Measurements from ENCODE around the gene XRN2.

DNA sequence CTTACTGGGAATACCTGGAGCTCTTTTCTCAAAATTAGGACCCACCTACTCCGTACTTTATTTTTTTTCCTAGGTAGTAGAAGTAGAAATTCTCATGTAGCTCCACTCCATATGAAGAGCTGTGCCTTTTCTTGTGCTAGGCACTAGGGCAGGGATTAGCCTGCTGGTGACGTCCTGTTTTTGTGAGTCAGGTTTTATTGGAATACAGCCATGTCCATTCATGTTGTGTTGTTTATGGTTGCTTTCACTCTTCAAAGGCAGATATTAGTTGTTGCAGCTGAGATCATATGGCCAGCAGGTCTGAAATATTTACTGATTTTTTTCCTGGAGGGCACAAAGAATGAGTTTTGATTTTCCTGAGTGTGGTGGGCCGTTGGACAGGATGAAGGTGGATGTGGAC, 20.5 kb downstream of the XRN2 start:
- no peak for TF ChIP-seq EZH2phosphoT487 (IDR thresholded peaks at IDR 0.05; ENCODE audit: low read depth, severe bottlenecking, unreplicated experiment)
- TF ChIP-seq, protein P1, sequence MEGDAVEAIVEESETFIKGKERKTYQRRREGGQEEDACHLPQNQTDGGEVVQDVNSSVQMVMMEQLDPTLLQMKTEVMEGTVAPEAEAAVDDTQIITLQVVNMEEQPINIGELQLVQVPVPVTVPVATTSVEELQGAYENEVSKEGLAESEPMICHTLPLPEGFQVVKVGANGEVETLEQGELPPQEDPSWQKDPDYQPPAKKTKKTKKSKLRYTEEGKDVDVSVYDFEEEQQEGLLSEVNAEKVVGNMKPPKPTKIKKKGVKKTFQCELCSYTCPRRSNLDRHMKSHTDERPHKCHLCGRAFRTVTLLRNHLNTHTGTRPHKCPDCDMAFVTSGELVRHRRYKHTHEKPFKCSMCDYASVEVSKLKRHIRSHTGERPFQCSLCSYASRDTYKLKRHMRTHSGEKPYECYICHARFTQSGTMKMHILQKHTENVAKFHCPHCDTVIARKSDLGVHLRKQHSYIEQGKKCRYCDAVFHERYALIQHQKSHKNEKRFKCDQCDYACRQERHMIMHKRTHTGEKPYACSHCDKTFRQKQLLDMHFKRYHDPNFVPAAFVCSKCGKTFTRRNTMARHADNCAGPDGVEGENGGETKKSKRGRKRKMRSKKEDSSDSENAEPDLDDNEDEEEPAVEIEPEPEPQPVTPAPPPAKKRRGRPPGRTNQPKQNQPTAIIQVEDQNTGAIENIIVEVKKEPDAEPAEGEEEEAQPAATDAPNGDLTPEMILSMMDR (IDR thresholded peaks at IDR 0.05; ENCODE audit: poor library complexity) = no peak

All from hepatocyte (in vitro differentiated cells).